Mesenchymal stem cell (in vitro differentiated cells and primary cell): Measurements from ENCODE around the gene RERE.

Source experiments
- DNase-seq: peaks from one replicate; pipeline ENCODE4 v3.0.0-alpha.2; 2013
- H2AFZ ChIP-seq: one replicate; pipeline ENCODE4 v1.6.1; 2013; ENCODE audit warnings: low read depth, mild to moderate bottlenecking, control low read depth, inconsistent platforms, low read length, moderate library complexity
- H2AK5ac ChIP-seq: 2 replicates; pipeline ENCODE4 v1.6.1; 2013; ENCODE audit warnings: low read length, moderate library complexity, mild to moderate bottlenecking, inconsistent platforms; ENCODE audit not compliant: severe bottlenecking
- H2BK120ac ChIP-seq: one replicate; pipeline ENCODE4 v1.6.1; 2013; ENCODE audit warnings: low read depth, mild to moderate bottlenecking, inconsistent platforms, low read length, moderate library complexity
- H2BK12ac ChIP-seq, 2 experiments: one replicate each; pipeline ENCODE4 v1.6.1; 2013; ENCODE audit warnings: inconsistent platforms in 2 of 2, low read length in 2 of 2, mild to moderate bottlenecking in 2 of 2, moderate library complexity in 2 of 2, control low read depth in 1 of 2
- H2BK15ac ChIP-seq: one replicate; pipeline ENCODE4 v1.6.1; 2013; ENCODE audit warnings: mild to moderate bottlenecking, low read depth, inconsistent platforms; ENCODE audit not compliant: poor library complexity, severe bottlenecking
- H2BK5ac ChIP-seq: 2 replicates; pipeline ENCODE4 v1.6.1; 2013; ENCODE audit warnings: low read depth, mild to moderate bottlenecking, low read length, control low read depth, inconsistent platforms; ENCODE audit not compliant: poor library complexity, severe bottlenecking
- H3K14ac ChIP-seq, 2 experiments: one replicate each; pipeline ENCODE4 v1.6.1; 2013; ENCODE audit warnings: inconsistent platforms in 2 of 2, low read length in 2 of 2, control low read depth in 1 of 2, mild to moderate bottlenecking in 1 of 2, moderate library complexity in 1 of 2
- H3K18ac ChIP-seq, 2 experiments: one replicate each; pipeline ENCODE4 v1.6.1; 2013; ENCODE audit warnings: inconsistent platforms in 2 of 2, low read length in 2 of 2, control low read depth in 1 of 2, low read depth in 1 of 2, mild to moderate bottlenecking in 1 of 2
- H3K23ac ChIP-seq, 2 experiments: one replicate each; pipeline ENCODE4 v1.6.1; 2013; ENCODE audit warnings: inconsistent platforms in 2 of 2, low read length in 2 of 2, mild to moderate bottlenecking in 2 of 2, moderate library complexity in 2 of 2, control low read depth in 1 of 2
- H3K27ac ChIP-seq: 2 replicates; pipeline ENCODE4 v1.5.1; 2013; ENCODE audit warnings: mild to moderate bottlenecking, moderate library complexity, low read length, control low read depth, inconsistent platforms; ENCODE audit not compliant: poor library complexity, severe bottlenecking
- H3K27me3 ChIP-seq, 2 experiments: 2 replicates each; pipeline versions ENCODE4 v1.6.1 to v1.7.0; 2013; ENCODE audit warnings: low read length in 2 of 2, mild to moderate bottlenecking in 2 of 2, moderate library complexity in 2 of 2, control low read depth in 1 of 2, inconsistent platforms in 1 of 2; ENCODE audit not compliant: control insufficient read depth in 1 of 2, insufficient read depth in 1 of 2
- H3K36me3 ChIP-seq, 2 experiments: 2 replicates each; pipeline versions ENCODE4 v1.6.1 to v1.7.0; 2013; ENCODE audit warnings: low read length in 2 of 2, control low read depth in 1 of 2, inconsistent platforms in 1 of 2, low read depth in 1 of 2, mild to moderate bottlenecking in 1 of 2; ENCODE audit not compliant: insufficient read depth in 2 of 2, control insufficient read depth in 1 of 2
- H3K4ac ChIP-seq, 2 experiments: one replicate each; pipeline ENCODE4 v1.6.1; 2013; ENCODE audit warnings: inconsistent platforms in 2 of 2, low read length in 2 of 2, mild to moderate bottlenecking in 2 of 2, moderate library complexity in 2 of 2, control low read depth in 1 of 2, low read depth in 1 of 2
- H3K4me1 ChIP-seq: 2 replicates; pipeline ENCODE4 v1.6.1; 2013; ENCODE audit warnings: low read depth, low read length, control low read depth; ENCODE audit not compliant: control insufficient read depth, insufficient read depth
- H3K4me2 ChIP-seq: 2 replicates; pipeline ENCODE4 v1.6.1; 2013; ENCODE audit warnings: low read length, mild to moderate bottlenecking, inconsistent platforms; ENCODE audit not compliant: poor library complexity, severe bottlenecking
- H3K4me3 ChIP-seq, 2 experiments: 2 replicates each; pipeline versions ENCODE4 v1.5.1 to v1.7.0; 2013; ENCODE audit warnings: low read length in 2 of 2, mild to moderate bottlenecking in 2 of 2, control low read depth in 1 of 2, low read depth in 1 of 2; ENCODE audit not compliant: insufficient read depth in 1 of 2
- H3K79me1 ChIP-seq: replicated peaks from 2 replicates; pipeline ENCODE4 v1.6.1; 2013; ENCODE audit warnings: mild to moderate bottlenecking, control low read depth, low read length, inconsistent platforms; ENCODE audit not compliant: poor library complexity, severe bottlenecking
- H3K9ac ChIP-seq: 2 replicates; pipeline ENCODE4 v1.7.0; 2013; ENCODE audit warnings: mild to moderate bottlenecking, low read length, moderate library complexity
- H3K9me3 ChIP-seq: 2 replicates; pipeline ENCODE4 v1.7.0; 2013; ENCODE audit warnings: mild to moderate bottlenecking, low read length; ENCODE audit not compliant: control insufficient read depth
- H4K8ac ChIP-seq: one replicate; pipeline ENCODE4 v1.6.1; 2013; ENCODE audit warnings: inconsistent platforms, mild to moderate bottlenecking, low read length, moderate library complexity
- H4K91ac ChIP-seq: one replicate; pipeline ENCODE4 v1.6.1; 2013; ENCODE audit warnings: mild to moderate bottlenecking, low read length, inconsistent platforms
- WGBS: methylation state at CpG from one replicate; pipeline ENCODE4 v1.1.7; 2013; ENCODE audit warnings: mixed read lengths; 5-methylcytosine and 5-hydroxymethylcytosine counted together

The RERE gene

GRCh38 chr1:8429549-8430110 is 387.8 kb downstream of the RERE start:
- no peak overlapping the region for H3K4ac ChIP-seq
- no peak overlapping the region for H3K4me3 ChIP-seq
- H3K14ac ChIP-seq, result no peak overlapping the region
- no peaks in the 10 kb centered on the region for H3K27me3 ChIP-seq
- H3K27ac ChIP-seq, result no peak overlapping the region
- H3K9ac ChIP-seq, result no peak overlapping the region
- no peak overlapping the region for H3K18ac ChIP-seq
- peaks cover 39% of the 10 kb centered on the region for H3K79me1 ChIP-seq
- H4K91ac ChIP-seq, result no peak overlapping the region
- H2AK5ac ChIP-seq, result no peak overlapping the region
- H2BK15ac ChIP-seq, result no peak overlapping the region
- H2BK12ac ChIP-seq, result no peak overlapping the region
- peaks cover 0 to 4% of the 10 kb centered on the region in 2 experiments for H3K36me3 ChIP-seq
- H2BK5ac ChIP-seq, result no peak overlapping the region
- no peak overlapping the region for H2AFZ ChIP-seq
- 98% methylated on average over 2 of the region's 2 CpGs for whole genome bisulfite sequencing
- no peak overlapping the region for H3K4me2 ChIP-seq
- H3K23ac ChIP-seq, result no peak overlapping the region
- no peak overlapping the region for H4K8ac ChIP-seq
- DNase-seq, result no peak
- peaks cover 10% of the 10 kb centered on the region for H3K4me1 ChIP-seq
- no peaks in the 10 kb centered on the region for H3K9me3 ChIP-seq
- H2BK120ac ChIP-seq, result no peak overlapping the region

GRCh38 chr1:8428441-8428840 is 389.0 kb downstream of the RERE start:
- no peak overlapping the region for H2AFZ ChIP-seq
- H3K36me3 ChIP-seq, result peaks cover 0 to 4% of the 10 kb centered on the region in 2 experiments
- H3K18ac ChIP-seq, result no peak overlapping the region
- H3K14ac ChIP-seq, result no peak overlapping the region
- H2BK120ac ChIP-seq, result no peak overlapping the region
- no peak overlapping the region for H2BK15ac ChIP-seq
- H4K91ac ChIP-seq, result no peak overlapping the region
- no peak overlapping the region for H3K23ac ChIP-seq
- no peak overlapping the region for H3K27ac ChIP-seq
- no peak overlapping the region for H3K9ac ChIP-seq
- no peak overlapping the region for H2BK12ac ChIP-seq
- H3K4me1 ChIP-seq, result peaks cover 12% of the 10 kb centered on the region
- H3K4ac ChIP-seq, result no peak overlapping the region
- peaks cover 30% of the 10 kb centered on the region for H3K79me1 ChIP-seq
- WGBS, result 99% methylated on average over 3 of the region's 5 CpGs
- H2AK5ac ChIP-seq, result no peak overlapping the region
- no peak for DNase-seq
- H3K27me3 ChIP-seq, result no peaks in the 10 kb centered on the region
- no peak overlapping the region for H3K4me3 ChIP-seq
- no peak overlapping the region for H3K4me2 ChIP-seq
- no peaks in the 10 kb centered on the region for H3K9me3 ChIP-seq
- H4K8ac ChIP-seq, result no peak overlapping the region
- H2BK5ac ChIP-seq, result no peak overlapping the region

DNA sequence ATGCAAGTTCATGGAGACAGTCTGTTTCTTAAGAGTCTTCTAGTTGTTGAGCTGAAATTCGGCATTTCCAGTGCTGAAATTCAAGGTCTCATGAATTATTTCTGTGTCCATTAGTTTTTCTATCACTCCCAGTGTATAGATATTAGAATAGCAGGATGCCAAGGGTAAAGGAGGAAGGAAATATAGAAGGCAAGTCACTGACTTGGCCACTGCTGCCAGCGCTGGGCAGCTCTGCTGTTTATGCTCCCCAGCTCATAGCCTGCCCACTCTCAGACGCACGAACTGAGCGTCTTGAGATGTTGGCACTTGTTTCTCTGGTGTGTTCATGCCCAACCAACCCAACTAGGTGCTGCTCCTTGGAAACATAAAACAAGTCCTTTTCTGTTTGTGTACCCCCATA is 389.5 kb downstream of the RERE start:
- Histone ChIP-seq H2BK12ac (no peak overlapping the region), H3K4me1 (peaks cover 12% of the 10 kb centered on the region), H3K36me3 (peaks cover 0 to 4% of the 10 kb centered on the region in 2 experiments), H3K14ac (no peak overlapping the region), H2BK5ac (no peak overlapping the region), H3K9ac (no peak overlapping the region), H2AK5ac (no peak overlapping the region), H3K27me3 (no peaks in the 10 kb centered on the region), H2BK120ac (no peak overlapping the region), H2AFZ (no peak overlapping the region), H3K4me2 (no peak overlapping the region), H4K8ac (no peak overlapping the region), H3K18ac (no peak overlapping the region), H3K9me3 (no peaks in the 10 kb centered on the region), H3K27ac (no peak overlapping the region), H3K79me1 (peaks cover 29% of the 10 kb centered on the region), H4K91ac (no peak overlapping the region), H2BK15ac (no peak overlapping the region), H3K4me3 (no peak overlapping the region), H3K4ac (no peak overlapping the region), H3K23ac (no peak overlapping the region)
- WGBS, result 97% methylated on average over 5 of the region's 5 CpGs
- no peak for DNase-seq

DNA sequence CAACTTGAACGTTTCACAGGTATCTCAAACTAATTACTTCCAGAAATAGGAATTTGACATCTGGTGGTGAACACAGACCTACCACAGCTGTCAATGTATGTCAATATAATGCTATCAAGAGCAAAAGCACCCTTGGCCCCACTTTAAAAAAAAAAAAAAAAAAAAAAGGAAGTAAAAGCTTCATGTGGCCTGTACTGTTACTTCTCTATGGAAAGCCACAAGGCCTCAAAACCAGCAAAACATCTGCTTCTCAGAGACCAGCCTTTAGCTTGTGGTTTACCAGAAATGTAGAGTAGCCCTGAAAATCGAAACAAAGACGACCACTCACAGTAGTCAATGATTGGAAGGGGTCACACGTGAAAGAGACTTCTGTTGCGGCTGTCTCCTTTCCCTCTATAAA is 389.9 kb downstream of the RERE start:
- H3K4ac ChIP-seq, result no peak overlapping the region
- WGBS, result 91% methylated on average over 5 of the region's 5 CpGs
- H2BK12ac ChIP-seq, result no peak overlapping the region
- no peak overlapping the region for H2BK15ac ChIP-seq
- peaks cover 28% of the 10 kb centered on the region for H3K79me1 ChIP-seq
- no peak overlapping the region for H3K23ac ChIP-seq
- no peak overlapping the region for H4K8ac ChIP-seq
- H3K4me1 ChIP-seq, result peaks cover 12% of the 10 kb centered on the region
- no peak overlapping the region for H3K9ac ChIP-seq
- no peak overlapping the region for H2AFZ ChIP-seq
- no peak overlapping the region for H3K27ac ChIP-seq
- H3K18ac ChIP-seq, result no peak overlapping the region
- peak; percentile 38 for DNase-seq
- no peak overlapping the region for H2AK5ac ChIP-seq
- H4K91ac ChIP-seq, result no peak overlapping the region
- no peak overlapping the region for H3K4me3 ChIP-seq
- no peaks in the 10 kb centered on the region for H3K9me3 ChIP-seq
- no peak overlapping the region for H3K14ac ChIP-seq
- H2BK120ac ChIP-seq, result no peak overlapping the region
- no peak overlapping the region for H3K4me2 ChIP-seq
- no peak overlapping the region for H2BK5ac ChIP-seq
- peaks cover 0 to 4% of the 10 kb centered on the region in 2 experiments for H3K36me3 ChIP-seq
- no peaks in the 10 kb centered on the region for H3K27me3 ChIP-seq
